ENCODE data around the gene RUNX1.

- no peak for TF ChIP-seq POLR2A (IDR thresholded peaks at IDR 0.05)
- TF ChIP-seq, protein P1, sequence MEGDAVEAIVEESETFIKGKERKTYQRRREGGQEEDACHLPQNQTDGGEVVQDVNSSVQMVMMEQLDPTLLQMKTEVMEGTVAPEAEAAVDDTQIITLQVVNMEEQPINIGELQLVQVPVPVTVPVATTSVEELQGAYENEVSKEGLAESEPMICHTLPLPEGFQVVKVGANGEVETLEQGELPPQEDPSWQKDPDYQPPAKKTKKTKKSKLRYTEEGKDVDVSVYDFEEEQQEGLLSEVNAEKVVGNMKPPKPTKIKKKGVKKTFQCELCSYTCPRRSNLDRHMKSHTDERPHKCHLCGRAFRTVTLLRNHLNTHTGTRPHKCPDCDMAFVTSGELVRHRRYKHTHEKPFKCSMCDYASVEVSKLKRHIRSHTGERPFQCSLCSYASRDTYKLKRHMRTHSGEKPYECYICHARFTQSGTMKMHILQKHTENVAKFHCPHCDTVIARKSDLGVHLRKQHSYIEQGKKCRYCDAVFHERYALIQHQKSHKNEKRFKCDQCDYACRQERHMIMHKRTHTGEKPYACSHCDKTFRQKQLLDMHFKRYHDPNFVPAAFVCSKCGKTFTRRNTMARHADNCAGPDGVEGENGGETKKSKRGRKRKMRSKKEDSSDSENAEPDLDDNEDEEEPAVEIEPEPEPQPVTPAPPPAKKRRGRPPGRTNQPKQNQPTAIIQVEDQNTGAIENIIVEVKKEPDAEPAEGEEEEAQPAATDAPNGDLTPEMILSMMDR (IDR thresholded peaks at IDR 0.05 in 8 of 11, conservative IDR thresholded peaks at IDR 0.05 in 3 of 11): no peak
These were observed 54.1 kb downstream of the RUNX1 start for GRCh38 chr21:34994766-34995631.

Measured in spleen (tissue), 7 donors.